ENCODE results near the gene USP21.

DNA sequence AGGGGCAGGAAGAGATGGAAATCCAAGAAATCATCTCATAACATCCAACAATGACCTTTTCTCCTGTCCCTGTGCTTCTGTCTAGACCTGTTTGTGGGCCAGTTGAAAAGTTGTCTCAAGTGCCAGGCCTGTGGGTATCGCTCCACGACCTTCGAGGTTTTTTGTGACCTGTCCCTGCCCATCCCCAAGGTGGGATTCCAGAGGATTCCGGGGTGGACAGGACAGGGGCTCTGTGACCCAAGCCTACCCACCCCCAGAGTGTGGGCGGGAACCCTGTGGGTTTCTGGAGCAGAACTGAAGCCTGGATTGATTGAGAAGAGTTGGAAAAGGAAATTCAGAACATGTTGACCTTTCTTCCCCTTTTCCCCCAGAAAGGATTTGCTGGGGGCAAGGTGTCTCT, 4.5 kb downstream of the USP21 start:
- TF ChIP-seq, protein P1, sequence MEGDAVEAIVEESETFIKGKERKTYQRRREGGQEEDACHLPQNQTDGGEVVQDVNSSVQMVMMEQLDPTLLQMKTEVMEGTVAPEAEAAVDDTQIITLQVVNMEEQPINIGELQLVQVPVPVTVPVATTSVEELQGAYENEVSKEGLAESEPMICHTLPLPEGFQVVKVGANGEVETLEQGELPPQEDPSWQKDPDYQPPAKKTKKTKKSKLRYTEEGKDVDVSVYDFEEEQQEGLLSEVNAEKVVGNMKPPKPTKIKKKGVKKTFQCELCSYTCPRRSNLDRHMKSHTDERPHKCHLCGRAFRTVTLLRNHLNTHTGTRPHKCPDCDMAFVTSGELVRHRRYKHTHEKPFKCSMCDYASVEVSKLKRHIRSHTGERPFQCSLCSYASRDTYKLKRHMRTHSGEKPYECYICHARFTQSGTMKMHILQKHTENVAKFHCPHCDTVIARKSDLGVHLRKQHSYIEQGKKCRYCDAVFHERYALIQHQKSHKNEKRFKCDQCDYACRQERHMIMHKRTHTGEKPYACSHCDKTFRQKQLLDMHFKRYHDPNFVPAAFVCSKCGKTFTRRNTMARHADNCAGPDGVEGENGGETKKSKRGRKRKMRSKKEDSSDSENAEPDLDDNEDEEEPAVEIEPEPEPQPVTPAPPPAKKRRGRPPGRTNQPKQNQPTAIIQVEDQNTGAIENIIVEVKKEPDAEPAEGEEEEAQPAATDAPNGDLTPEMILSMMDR (IDR thresholded peaks at IDR 0.05; ENCODE audit: borderline replicate concordance, extremely low read depth, low read length, poor library complexity, severe bottlenecking), result no peak
- no peak for TF ChIP-seq EZH2 (IDR thresholded peaks at IDR 0.05; ENCODE audit: borderline replicate concordance, low read depth, low read length, severe bottlenecking)
